Inferior parietal cortex (tissue), 1 donor: ENCODE data around the gene ATP5MG.
"Not testable (repeated sequence)": the region's sequence is repeated elsewhere in the genome, so short reads cannot be mapped to it uniquely, and the experiment has no call there.

Experiments used
- DNase-seq: peaks from one replicate; pipeline ENCODE4 v3.0.0-alpha.2; 2016; ENCODE audit errors: extremely low spot score

ATP5MG gene

GRCh38 chr11:118401151-118401879 is at the start of gene ATP5MG:
ATP5MG (plus strand) TSS chr11:118401606; CDS start chr11:118401666, 60 bp downstream.
- peak; percentile 95 for DNase-seq

GRCh38 chr11:118353084-118353710 is 48.2 kb upstream of the ATP5MG start:
- peak; percentile 68 for DNase-seq

- DNase-seq, result no peak
Observed at GRCh38 chr11:118358071-118358470, 43.3 kb upstream of the ATP5MG start.

- peak; percentile 97 for DNase-seq
Observed at GRCh38 chr11:118359295-118359958, 42.0 kb upstream of the ATP5MG start, which contains the start of gene UBE4A. UBE4A (plus strand) TSS chr11:118359600; CDS start chr11:118365081, 5,481 bp downstream.

GRCh38 chr11:118364956-118365615 is 36.3 kb upstream of the ATP5MG start:
- no peak for DNase-seq

- no peak for DNase-seq
Observed at GRCh38 chr11:118366287-118366686, 35.1 kb upstream of the ATP5MG start.

GRCh38 chr11:118370774-118371173 is 30.6 kb upstream of the ATP5MG start:
- DNase-seq, result no peak

- no peak for DNase-seq
Observed at GRCh38 chr11:118373263-118373662, 28.1 kb upstream of the ATP5MG start.

- no peak for DNase-seq
Observed at GRCh38 chr11:118373871-118374270, 27.5 kb upstream of the ATP5MG start.

GRCh38 chr11:118374729-118375128 is 26.7 kb upstream of the ATP5MG start:
- no peak for DNase-seq

- no peak for DNase-seq
Observed at GRCh38 chr11:118375978-118376377, 25.4 kb upstream of the ATP5MG start.

GRCh38 chr11:118379497-118379896 is 21.9 kb upstream of the ATP5MG start:
- no peak for DNase-seq

GRCh38 chr11:118380571-118380970 is 20.8 kb upstream of the ATP5MG start:
- no peak for DNase-seq

- no peak for DNase-seq
Observed at GRCh38 chr11:118382954-118383353, 18.5 kb upstream of the ATP5MG start.

- no peak for DNase-seq
Observed at GRCh38 chr11:118383657-118384056, 17.7 kb upstream of the ATP5MG start.

GRCh38 chr11:118396097-118396501 is 5.3 kb upstream of the ATP5MG start:
- DNase-seq, result no peak

GRCh38 chr11:118397448-118397847 is 4.0 kb upstream of the ATP5MG start:
- DNase-seq, result no peak

- no peak for DNase-seq
Observed at GRCh38 chr11:118398791-118399559, 2.4 kb upstream of the ATP5MG start.

GRCh38 chr11:118401880-118402590 is 629 bp downstream of the ATP5MG start:
- DNase-seq, result no peak

- DNase-seq, result not testable (repeated sequence)
Observed at GRCh38 chr11:118402594-118402993, 1.2 kb downstream of the ATP5MG start.
